GM21619 (cell line): ENCODE measurements around the gene PICK1.
"Not testable (repeated sequence)": the region's sequence is repeated elsewhere in the genome, so short reads cannot be mapped to it uniquely, and the experiment has no call there.

Experiments
- ATAC-seq: cut with Tn5 transposase; IDR thresholded peaks from one replicate; pipeline ENCODE4 v1.9.1; 2021; ENCODE audit not compliant: unreplicated experiment

PICK1 gene

DNA sequence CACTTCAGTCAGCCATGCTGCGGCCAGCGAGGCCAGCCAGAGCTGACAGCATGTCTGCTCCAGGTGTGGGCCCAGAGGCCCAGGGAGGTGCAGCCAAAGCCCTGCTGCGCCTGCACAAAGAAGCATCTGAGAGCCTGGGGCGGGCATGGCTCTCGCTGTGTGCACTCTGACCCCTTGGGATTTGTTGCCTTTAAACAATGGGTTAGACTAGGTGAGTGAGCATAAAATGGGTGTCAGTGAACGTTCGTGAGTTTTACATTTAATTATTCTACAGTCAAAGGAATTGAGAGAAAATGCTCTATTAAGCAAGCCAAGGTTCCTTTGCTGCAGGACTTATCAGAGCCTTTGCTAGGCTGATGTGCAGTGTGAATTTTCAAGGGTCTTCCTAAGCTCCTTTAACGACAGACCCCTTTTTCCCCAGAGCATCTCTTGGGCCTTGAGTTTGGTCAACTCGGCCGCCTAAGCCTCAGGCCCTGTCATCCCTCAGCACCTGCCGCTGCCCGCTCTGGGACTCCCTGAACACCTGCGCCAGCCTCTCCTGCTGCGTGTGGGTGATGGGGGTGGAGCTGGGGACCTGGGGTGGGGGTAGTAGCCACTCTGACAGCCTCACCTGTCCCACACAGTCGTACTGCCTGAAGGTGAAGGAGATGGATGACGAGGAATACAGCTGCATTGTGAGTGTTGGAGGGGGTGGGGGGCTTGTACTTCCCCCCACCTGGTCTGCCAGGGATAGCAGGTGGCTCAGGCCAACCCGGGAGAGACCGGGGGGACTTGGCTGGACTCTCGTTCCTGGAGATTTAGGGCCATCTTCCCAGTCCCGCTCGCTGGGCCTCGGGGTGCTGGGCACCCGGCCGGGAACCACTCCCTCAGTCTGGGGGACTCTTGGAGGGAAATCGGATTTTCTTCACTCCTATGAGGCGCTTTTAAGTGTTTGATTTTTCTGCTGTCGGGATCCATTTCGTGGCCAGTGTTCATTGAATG, 16.2 kb downstream of the PICK1 start:
- no peak for ATAC-seq

DNA sequence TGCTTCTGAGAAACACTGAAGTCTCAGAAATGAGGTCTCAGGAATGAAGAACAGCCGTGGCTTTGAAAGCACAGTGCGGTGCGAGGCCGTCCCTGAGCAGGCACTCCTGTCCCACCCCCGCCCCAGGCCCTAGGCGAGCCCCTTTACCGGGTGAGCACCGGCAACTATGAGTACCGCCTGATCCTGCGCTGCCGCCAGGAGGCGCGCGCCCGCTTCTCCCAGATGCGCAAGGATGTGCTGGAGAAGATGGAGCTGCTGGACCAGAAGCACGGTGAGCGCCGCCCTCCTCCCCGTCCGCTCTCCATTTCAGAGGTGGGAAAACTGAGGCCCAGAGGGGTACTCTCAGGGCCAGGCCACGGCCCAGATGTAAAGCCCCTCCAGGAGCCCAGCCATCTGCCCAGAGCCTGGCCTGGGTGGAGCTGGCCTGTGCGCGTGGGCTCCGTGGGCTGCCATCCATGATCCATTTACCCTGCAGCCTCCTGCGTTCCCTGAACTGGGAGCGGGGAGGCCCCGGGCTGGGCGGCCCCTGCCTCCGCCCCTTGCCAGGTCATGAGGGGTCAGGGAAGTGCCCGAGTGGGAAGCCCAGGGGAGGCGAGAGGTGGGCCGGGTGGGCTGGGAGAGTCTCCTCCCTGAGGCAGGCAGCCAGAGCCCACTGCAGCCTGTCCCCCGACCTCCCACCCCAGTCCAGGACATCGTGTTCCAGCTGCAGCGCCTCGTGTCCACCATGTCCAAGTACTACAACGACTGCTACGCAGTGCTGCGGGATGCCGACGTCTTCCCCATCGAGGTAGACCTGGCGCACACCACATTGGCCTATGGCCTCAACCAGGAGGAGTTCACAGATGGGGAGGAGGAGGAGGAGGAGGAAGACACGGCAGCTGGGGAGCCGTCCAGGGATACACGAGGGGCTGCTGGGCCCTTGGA, 17.2 kb downstream of the PICK1 start:
- ATAC-seq: no peak

- no peak for ATAC-seq
These were observed 18.1 kb downstream of the PICK1 start for GRCh38 chr22:38075105-38075825.

GRCh38 chr22:38075961-38076360, 18.8 kb downstream of the PICK1 start:
- ATAC-seq: no peak

DNA sequence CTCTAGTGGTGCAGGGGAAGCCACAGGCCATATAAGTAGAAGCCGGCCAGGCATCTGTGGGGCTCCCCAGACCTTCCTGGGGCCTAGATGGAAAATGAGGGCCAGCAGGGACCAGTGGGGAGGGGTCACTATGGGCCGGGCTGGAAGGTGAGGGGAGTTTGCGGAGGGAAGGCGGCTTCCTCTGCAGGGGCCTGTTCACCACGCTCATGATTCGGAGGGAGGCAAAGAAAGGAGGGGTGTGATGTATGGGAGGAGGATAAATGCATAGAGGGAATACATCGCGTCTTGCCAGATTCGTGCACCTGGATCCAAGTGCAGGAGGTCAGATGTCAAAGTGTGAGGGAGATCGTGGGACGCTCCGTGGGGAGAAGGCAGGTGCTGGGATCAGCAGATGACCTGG, 19.9 kb downstream of the PICK1 start:
- no peak for ATAC-seq

GRCh38 chr22:38077595-38077994, 20.4 kb downstream of the PICK1 start:
- no peak for ATAC-seq

- no peak for ATAC-seq
These were observed 21.0 kb downstream of the PICK1 start for GRCh38 chr22:38078046-38078840.

DNA sequence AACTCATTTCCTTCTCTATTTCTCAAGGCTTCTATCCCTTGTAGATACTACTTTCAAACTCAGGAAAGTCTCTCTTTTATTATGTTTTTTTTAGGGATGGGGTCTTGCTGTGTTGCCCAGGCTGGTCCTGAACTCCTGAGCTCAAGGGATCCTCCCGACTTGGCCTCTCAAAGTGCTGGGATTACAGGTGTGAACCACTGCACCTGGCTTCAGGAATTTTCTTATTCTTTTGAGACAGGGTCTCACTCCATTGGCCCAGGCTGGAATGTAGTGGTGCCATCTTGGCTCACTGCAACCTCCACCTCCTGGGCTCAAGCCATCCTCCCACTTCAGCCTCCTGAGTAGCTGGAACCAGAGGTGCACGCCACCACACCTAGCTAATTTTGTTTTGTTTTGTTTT, 22.0 kb downstream of the PICK1 start:
- ATAC-seq: not testable (repeated sequence)

DNA sequence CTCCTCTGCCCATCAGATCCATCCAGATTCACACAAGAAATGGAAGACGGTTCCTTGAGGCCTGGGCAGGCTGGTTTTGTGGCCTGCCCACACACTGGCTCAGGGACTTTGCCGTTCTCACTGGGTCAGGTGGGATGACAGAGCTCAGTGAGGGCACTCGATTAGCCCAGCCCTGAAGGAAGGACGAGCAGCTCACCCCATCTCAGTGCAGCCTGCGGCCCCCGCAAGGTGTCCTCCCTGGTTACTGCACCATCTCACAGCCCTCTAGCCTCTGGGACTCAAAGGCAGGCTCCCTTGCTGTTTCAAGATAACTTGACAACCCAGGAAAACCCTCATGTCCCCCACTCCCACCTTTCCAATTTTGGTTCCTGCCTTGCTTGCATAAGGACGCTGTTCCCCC, 22.6 kb downstream of the PICK1 start:
- no peak for ATAC-seq

DNA sequence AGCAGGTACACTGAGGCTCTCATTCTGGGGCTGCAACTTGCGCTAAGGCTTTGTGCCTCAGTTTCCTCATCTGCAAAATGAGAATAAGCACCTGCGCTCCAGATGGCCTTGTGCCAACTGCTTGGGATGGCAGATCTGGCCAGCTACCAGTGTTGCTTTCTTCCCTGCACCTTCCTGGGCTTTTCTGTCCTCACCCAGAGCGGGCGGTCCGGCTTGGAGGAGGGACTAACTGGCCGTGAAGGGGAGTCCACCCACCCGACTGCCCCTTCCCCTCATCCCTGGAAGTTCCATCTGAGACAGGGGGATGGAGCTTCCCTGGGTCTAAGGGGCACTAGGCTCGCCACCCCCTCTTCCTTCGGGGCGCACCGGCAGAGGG, 23.3 kb downstream of the PICK1 start:
- ATAC-seq: no peak

GRCh38 chr22:38080850-38081635, 23.8 kb downstream of the PICK1 start:
- no peak for ATAC-seq

GRCh38 chr22:38081636-38081940, 24.4 kb downstream of the PICK1 start:
- ATAC-seq: no peak

- no peak for ATAC-seq
These were observed 25.0 kb downstream of the PICK1 start for GRCh38 chr22:38081941-38082828.

DNA sequence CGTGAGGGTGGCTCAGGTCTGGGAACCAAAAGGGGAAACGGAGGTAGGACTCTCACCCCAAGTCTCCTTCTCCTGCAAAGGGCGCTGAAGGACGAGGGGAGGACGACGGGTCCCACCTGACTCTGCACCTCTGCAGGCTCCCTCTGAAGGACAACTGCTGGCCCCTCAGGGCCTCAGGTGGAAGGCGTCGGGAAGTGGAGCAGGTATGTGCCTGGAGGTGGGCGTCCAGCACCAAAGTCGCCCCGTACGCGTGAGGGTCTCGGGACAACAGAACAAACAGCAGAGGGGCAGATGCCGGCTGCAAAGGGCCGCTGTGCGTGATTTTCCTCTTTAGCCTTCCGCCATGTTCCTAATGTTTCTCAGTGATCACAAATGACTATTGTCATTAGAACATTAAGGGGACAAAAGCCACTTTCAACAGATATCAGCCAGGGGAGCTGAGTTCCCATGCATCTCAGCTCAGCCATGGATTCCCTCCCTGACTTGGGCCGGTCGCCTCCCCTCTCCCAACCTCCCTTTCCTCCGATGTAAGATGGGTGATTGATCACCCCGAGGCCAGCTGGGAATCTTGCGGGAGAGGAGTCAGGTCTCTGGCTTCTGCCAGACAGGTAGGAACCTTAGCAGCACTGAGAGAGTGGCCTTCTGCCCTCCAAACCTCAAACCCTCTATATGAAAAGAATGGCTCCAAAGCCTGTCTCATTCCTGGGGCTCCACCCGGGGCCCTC, 25.9 kb downstream of the PICK1 start:
- no peak for ATAC-seq

DNA sequence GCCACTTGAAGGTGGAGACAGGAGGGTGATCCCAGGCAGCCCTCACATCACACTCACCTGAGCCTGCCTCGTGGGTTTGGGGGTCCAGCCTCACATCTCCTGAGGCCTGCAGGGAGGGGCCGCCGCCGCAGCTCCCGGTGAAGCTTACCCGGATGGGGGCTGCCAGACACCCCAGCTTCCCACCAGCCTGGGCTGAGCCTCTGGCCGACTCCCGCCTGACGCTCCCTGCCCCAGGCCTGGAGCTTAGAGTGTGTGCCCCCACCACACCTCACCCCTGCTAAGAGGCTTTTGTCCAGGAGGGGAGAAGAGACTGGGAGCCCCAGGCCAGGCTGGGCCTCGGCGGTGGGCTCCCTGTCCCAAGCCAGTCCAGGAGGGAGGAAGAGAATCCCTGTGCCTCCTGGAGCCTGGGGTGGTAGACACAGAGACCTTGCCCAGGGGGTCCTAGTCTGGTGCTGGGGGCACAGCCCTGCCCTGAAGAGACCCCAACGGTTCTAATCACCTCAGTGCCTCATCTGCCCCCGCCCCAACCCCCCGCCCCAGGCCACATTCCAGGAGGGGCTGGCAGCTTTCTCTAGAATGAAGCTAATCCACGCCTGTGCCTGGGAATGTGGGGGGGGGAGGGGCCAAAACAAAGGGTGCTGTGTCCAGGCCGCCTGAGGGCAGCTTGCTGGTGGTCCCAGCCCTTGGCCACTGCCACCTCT, 26.9 kb downstream of the PICK1 start, which contains the start of gene SLC16A8:
Gene SLC16A8, minus strand, starts transcription at position 254 of the 701 bp plus-strand sequence. CDS start 1,311 bp downstream, outside the sequence.
- ATAC-seq: no peak

DNA sequence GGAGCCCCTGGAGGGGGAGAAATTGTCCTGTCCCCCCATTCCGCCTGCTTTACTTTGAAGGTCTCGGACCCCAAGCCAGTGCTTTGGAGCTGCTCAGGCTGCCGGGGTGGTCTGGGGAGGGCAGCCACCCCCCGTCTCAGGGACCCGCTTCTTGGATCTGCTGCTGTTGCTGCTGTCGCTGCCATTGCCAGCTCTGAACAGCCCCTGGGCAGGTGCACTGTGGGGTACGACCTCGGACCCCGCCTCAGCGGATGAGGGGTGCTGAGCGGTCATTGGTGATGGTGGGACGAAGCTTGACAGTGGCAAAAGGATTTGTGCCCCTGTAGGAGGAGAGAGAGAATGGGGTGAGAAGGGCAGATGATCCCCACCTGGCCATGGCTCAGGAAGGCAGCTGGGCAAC, 27.9 kb downstream of the PICK1 start:
- ATAC-seq: no peak

DNA sequence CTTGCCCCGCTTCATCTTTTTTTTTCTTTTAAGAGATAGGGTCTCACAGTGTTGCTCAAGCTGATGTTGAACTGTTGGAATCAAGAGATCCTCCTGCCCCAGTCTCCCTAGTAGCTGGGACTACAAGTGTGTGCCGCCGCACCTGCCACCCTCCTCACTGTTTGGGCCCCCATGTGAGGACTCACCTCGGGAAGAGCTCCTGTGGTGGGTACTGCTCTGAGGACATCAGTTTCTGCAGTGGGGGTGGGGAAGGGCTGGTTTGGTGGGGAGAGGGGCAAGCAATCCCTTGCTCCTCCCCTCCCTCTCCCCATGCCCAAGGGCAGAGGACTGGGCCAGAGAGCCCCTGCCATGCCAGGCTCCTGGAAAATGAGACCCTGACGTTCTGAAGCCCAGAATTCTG, 28.3 kb downstream of the PICK1 start:
- no peak for ATAC-seq
